H1 (cell line): ENCODE data around the gene NT5E. TPM values are rescaled to one million over a fixed set of nuclear protein-coding genes. Genes with fewer than 3 reads are reported as not detected.

ENCODE experiments used
- CTCF ChIA-PET: fragments of 300-600 bp; sonication (Branson Sonifier 250); formaldehyde crosslinking; loops from one replicate; lab custom pipeline; 2021; ENCODE audit not compliant: partially characterized antibody; lab: Charles Lee
- POLR2A ChIA-PET: fragments of 300-600 bp; sonication (Branson Sonifier 250); formaldehyde crosslinking; loops from one replicate; lab custom pipeline; 2021; ENCODE audit warnings: inconsistent platforms; ENCODE audit not compliant: partially characterized antibody; lab: Charles Lee
- DNase-seq, 2 experiments: peaks; one replicate each; pipeline versions ENCODE4 v3.0.0 to v3.0.0-alpha.2; 2010 to 2022; ENCODE audit warnings: low spot score in 2 of 2, low read depth in 1 of 2, mixed read lengths in 1 of 2
- FAIRE-seq: peaks from 2 replicates; lab custom pipeline; 2011; peaks lifted over from hg19 to GRCh38; lab: Jason Lieb, UNC
- H2AFZ ChIP-seq: 2 replicates; pipeline ENCODE4 v1.8.1; 2012; ENCODE audit warnings: low read length, inconsistent platforms
- H2AK5ac ChIP-seq: 2 replicates; pipeline ENCODE4 v1.6.1; 2013; ENCODE audit warnings: low read depth, low read length
- H2BK120ac ChIP-seq: replicated peaks from 2 replicates; pipeline ENCODE3; 2013; ENCODE audit warnings: low read depth, low read length, inconsistent platforms
- H2BK12ac ChIP-seq: 2 replicates; pipeline ENCODE4 v1.6.1; 2013; ENCODE audit warnings: low read depth, low read length
- H2BK15ac ChIP-seq: 2 replicates; pipeline ENCODE4 v1.6.1; 2013; ENCODE audit warnings: low read length
- H2BK20ac ChIP-seq: 2 replicates; pipeline ENCODE4 v1.6.1; 2013; ENCODE audit warnings: low read length
- H2BK5ac ChIP-seq: 2 replicates; pipeline ENCODE4 v1.6.1; 2013; ENCODE audit warnings: low read depth, low read length
- H3K14ac ChIP-seq: 2 replicates; pipeline ENCODE4 v1.6.1; 2013; ENCODE audit warnings: inconsistent platforms; ENCODE audit not compliant: insufficient read length
- H3K18ac ChIP-seq: 2 replicates; pipeline ENCODE4 v1.6.1; 2013; ENCODE audit warnings: low read length; ENCODE audit errors: extremely low read depth
- H3K23ac ChIP-seq: 2 replicates; pipeline ENCODE4 v1.6.1; 2013; ENCODE audit warnings: inconsistent platforms; ENCODE audit not compliant: insufficient read length
- H3K23me2 ChIP-seq: 2 replicates; pipeline ENCODE4 v1.6.1; 2013; ENCODE audit warnings: low read depth, low read length
- H3K27ac ChIP-seq: 2 replicates; pipeline ENCODE4 v1.6.1; 2011; ENCODE audit warnings: low read depth, low read length, inconsistent platforms
- H3K27me3 ChIP-seq, 4 experiments: replicated peaks in 1 of 4; 1 replicate in 1 of 4; 2 replicates in 3 of 4; pipeline versions ENCODE4 v1.6.1 to v1.8.1; 2011 to 2013; ENCODE audit warnings: low read length in 3 of 4, mild to moderate bottlenecking in 3 of 4, inconsistent platforms in 2 of 4, mixed read lengths in 2 of 4, moderate library complexity in 1 of 4; ENCODE audit not compliant: control insufficient read depth in 3 of 4, insufficient read depth in 3 of 4; ENCODE audit errors: extremely low read depth in 1 of 4
- H3K36me3 ChIP-seq, 4 experiments: 2 replicates each; pipeline versions ENCODE4 v1.6.1 to v1.8.1; 2011 to 2013; ENCODE audit warnings: mild to moderate bottlenecking in 4 of 4, low read length in 3 of 4, moderate library complexity in 2 of 4, control low read depth in 1 of 4, inconsistent platforms in 1 of 4; ENCODE audit not compliant: insufficient read depth in 4 of 4, control insufficient read depth in 2 of 4
- H3K4ac ChIP-seq: replicated peaks from 2 replicates; pipeline ENCODE3; 2013; ENCODE audit warnings: low read length, low read depth, mixed read lengths, inconsistent platforms; ENCODE audit not compliant: insufficient read length
- H3K4me1 ChIP-seq, 4 experiments: replicated peaks in 1 of 4; 1 replicate in 1 of 4; 2 replicates in 3 of 4; pipeline versions ENCODE4 v1.6.1 to v1.8.1; 2011 to 2013; ENCODE audit warnings: low read length in 3 of 4, inconsistent platforms in 2 of 4, mixed read lengths in 1 of 4; ENCODE audit not compliant: insufficient read depth in 4 of 4, control insufficient read depth in 3 of 4
- H3K4me2 ChIP-seq, 2 experiments: 2 replicates each; pipeline versions ENCODE4 v1.6.1 to v1.8.1; 2011 to 2013; ENCODE audit warnings: low read depth in 2 of 2, low read length in 2 of 2, control low read depth in 1 of 2, inconsistent platforms in 1 of 2, mild to moderate bottlenecking in 1 of 2; ENCODE audit not compliant: insufficient read depth in 1 of 2
- H3K4me3 ChIP-seq, 4 experiments: fragments of 200-600, 300-600 bp in 1 of 4; sonication (generic), shearing (Covaris generic), sonication (Bioruptor Twin) in 1 of 4; 2 replicates each; pipeline versions ENCODE4 v1.5.1 to v1.8.1; 2011 to 2016; ENCODE audit warnings: low read length in 4 of 4, low read depth in 3 of 4, control low read depth in 2 of 4, inconsistent platforms in 2 of 4, mild to moderate bottlenecking in 2 of 4, mixed read lengths in 1 of 4, moderate library complexity in 1 of 4; ENCODE audit not compliant: insufficient read depth in 2 of 4; ENCODE audit errors: extremely low read depth in 1 of 4
- H3K56ac ChIP-seq: replicated peaks from 2 replicates; pipeline ENCODE3; 2013; ENCODE audit warnings: low read depth, mild to moderate bottlenecking, mixed read lengths, low read length, inconsistent platforms; ENCODE audit not compliant: insufficient read length
- H3K79me1 ChIP-seq: 2 replicates; pipeline ENCODE4 v1.6.1; 2013; ENCODE audit warnings: low read depth, low read length, control low read depth
- H3K79me2 ChIP-seq, 2 experiments: 2 replicates each; pipeline versions ENCODE4 v1.6.1 to v1.8.1; 2012 to 2013; ENCODE audit warnings: low read length in 2 of 2, mild to moderate bottlenecking in 2 of 2, inconsistent platforms in 1 of 2; ENCODE audit not compliant: insufficient read depth in 2 of 2, control insufficient read depth in 1 of 2
- H3K9ac ChIP-seq, 4 experiments: replicated peaks in 1 of 4; 1 replicate in 1 of 4; 2 replicates in 3 of 4; pipeline versions ENCODE4 v1.6.1 to v1.8.1; 2011 to 2013; ENCODE audit warnings: low read depth in 3 of 4, low read length in 3 of 4, control low read depth in 2 of 4, mild to moderate bottlenecking in 2 of 4, moderate library complexity in 2 of 4, inconsistent platforms in 1 of 4; ENCODE audit errors: extremely low read depth in 1 of 4
- H3K9me3 ChIP-seq, 2 experiments: 2 replicates each; pipeline versions ENCODE4 v1.6.1 to v1.8.1; 2012 to 2013; ENCODE audit warnings: mild to moderate bottlenecking in 2 of 2, moderate library complexity in 2 of 2, control low read depth in 1 of 2, inconsistent platforms in 1 of 2, low read depth in 1 of 2, low read length in 1 of 2, mixed read lengths in 1 of 2; ENCODE audit not compliant: insufficient read depth in 2 of 2
- H4K20me1 ChIP-seq, 2 experiments: replicated peaks in 1 of 2; 2 replicates each; pipeline versions ENCODE3 to v1.8.1; 2011 to 2013; ENCODE audit warnings: inconsistent platforms in 2 of 2, low read length in 2 of 2, mild to moderate bottlenecking in 1 of 2; ENCODE audit not compliant: insufficient read depth in 2 of 2, control insufficient read depth in 1 of 2
- H4K5ac ChIP-seq: 2 replicates; pipeline ENCODE4 v1.6.1; 2013; ENCODE audit warnings: low read length, low read depth, mixed read lengths, inconsistent platforms; ENCODE audit not compliant: insufficient read length
- H4K8ac ChIP-seq: 2 replicates; pipeline ENCODE4 v1.8.0; 2013; ENCODE audit warnings: mild to moderate bottlenecking, moderate library complexity, low read length, inconsistent platforms; ENCODE audit not compliant: insufficient read depth; ENCODE audit errors: extremely low read depth
- H4K91ac ChIP-seq: replicated peaks from 2 replicates; pipeline ENCODE3; 2013; ENCODE audit warnings: low read length, mixed read lengths, inconsistent platforms; ENCODE audit not compliant: insufficient read length
- BACH1 ChIP-seq: IDR thresholded peaks from 2 replicates; pipeline ENCODE4 v1.6.1; 2012; ENCODE audit warnings: low read length, improper control_type of control experiment
- BRCA1 ChIP-seq: IDR thresholded peaks from 2 replicates; pipeline ENCODE4 v1.6.1; 2012; ENCODE audit warnings: low read depth, low read length, improper control_type of control experiment
- CEBPB ChIP-seq: IDR thresholded peaks from 2 replicates; pipeline ENCODE4 v1.6.1; 2012; ENCODE audit warnings: low read depth, low read length
- CHD1 ChIP-seq: IDR thresholded peaks from 2 replicates; pipeline ENCODE4 v1.6.1; 2012; ENCODE audit warnings: low read depth, low read length, improper control_type of control experiment
- CREB1 ChIP-seq: IDR thresholded peaks from 2 replicates; pipeline ENCODE4 v1.6.1; 2012; ENCODE audit warnings: inconsistent platforms
- EZH2 ChIP-seq: fragments of 200-600 bp; sonication (generic); IDR thresholded peaks from 2 replicates; pipeline ENCODE4 v1.7.1; 2012; ENCODE audit warnings: low read depth, mild to moderate bottlenecking, moderate library complexity, low read length, inconsistent platforms; ENCODE audit not compliant: severe bottlenecking
- FOSL1 ChIP-seq: IDR thresholded peaks from 2 replicates; pipeline ENCODE4 v1.6.1; 2011; ENCODE audit warnings: mild to moderate bottlenecking, low read depth, low read length, moderate library complexity; ENCODE audit not compliant: insufficient read depth
- GTF2F1 ChIP-seq: IDR thresholded peaks from 2 replicates; pipeline ENCODE4 v1.6.1; 2012; ENCODE audit warnings: low read depth, low read length, improper control_type of control experiment, borderline replicate concordance
- HDAC6 ChIP-seq: IDR thresholded peaks from one replicate; pipeline ENCODE4 v1.7.1; 2012; ENCODE audit warnings: low read depth, mild to moderate bottlenecking, inconsistent platforms, low read length, moderate library complexity
- NRF1 ChIP-seq: IDR thresholded peaks from 2 replicates; pipeline ENCODE4 v1.6.1; 2011; ENCODE audit warnings: mild to moderate bottlenecking, low read depth, low read length, improper control_type of control experiment
- SIRT6 ChIP-seq: IDR thresholded peaks from one replicate; pipeline ENCODE4 v1.7.1; 2012; ENCODE audit warnings: low read length, inconsistent platforms
- SP1 ChIP-seq: IDR thresholded peaks from 2 replicates; pipeline ENCODE4 v1.6.1; 2011; ENCODE audit warnings: low read depth, low read length
- SP4 ChIP-seq: IDR thresholded peaks from 2 replicates; pipeline ENCODE4 v1.6.1; 2012; ENCODE audit warnings: low read length, inconsistent platforms
- SRF ChIP-seq: IDR thresholded peaks from 2 replicates; pipeline ENCODE4 v1.6.1; 2011; ENCODE audit warnings: mild to moderate bottlenecking, low read depth, low read length, moderate library complexity
- TCF12 ChIP-seq: IDR thresholded peaks from 2 replicates; pipeline ENCODE4 v1.6.1; 2011; ENCODE audit warnings: low read depth, mild to moderate bottlenecking, low read length
- WGBS, 2 experiments: shearing (Covaris generic) in 1 of 2; methylation state at CpG; one replicate each; pipeline versions ENCODE4 v1.1.6 to v1.1.7; 2013 to 2015; ENCODE audit warnings: low lambda C conversion rate in 2 of 2, mixed read lengths in 2 of 2, inconsistent platforms in 1 of 2, low coverage in 1 of 2, missing lambda C conversion rate in 1 of 2; ENCODE audit not compliant: insufficient replicate concordance in 2 of 2, insufficient coverage in 1 of 2, insufficient read length in 1 of 2; ENCODE audit errors: extremely low coverage in 1 of 2, missing lambda C conversion rate in 1 of 2; 5-methylcytosine and 5-hydroxymethylcytosine counted together
- polyA plus RNA-seq, 7 experiments: library from polyadenylated mRNA; depleted of rRNA in 3 of 7; stranded (reverse) in 5 of 7; unstranded in 2 of 7; fragments of >200 nt in 5 of 7; fragments of 200-250 nt in 2 of 7; gene quantifications; 1 replicate in 5 of 7; 2 replicates in 1 of 7; 4 replicates in 1 of 7; pipeline versions ENCODE4 v1.2.1 to v1.2.3, GENCODE V29; 2011 to 2013; ENCODE audit warnings: missing spikeins in 2 of 7, mixed read lengths in 2 of 7
- total RNA-seq: library from RNA; stranded (reverse); fragmentation: NEBNext Ultra II Directional; extraction: Animal tissue kit (Norgen Biotek cat#: 25700); gene quantifications from 2 replicates; pipeline ENCODE4 v1.2.1, GENCODE V29; 2021
- TF ChIP-seq, protein P1 (sequence below): IDR thresholded peaks from 2 replicates; pipeline ENCODE4 v1.6.1; 2011; ENCODE audit warnings: low read length, improper control_type of control experiment

NT5E gene
- total and polyA plus RNA-seq, 2 of the 8 experiments (the other 6 are each of a cell fraction or from before 2014, with no cell fraction given), result 0.74 to 1.5 TPM

GRCh38 chr6:85453052-85453451 is 3.2 kb downstream of the NT5E start:
- no peaks in the 10 kb centered on the region for H4K20me1 ChIP-seq
- H2AFZ ChIP-seq, result no peak overlapping the region
- no peaks in the 10 kb centered on the region for H3K9me3 ChIP-seq
- H3K9ac ChIP-seq, result no peak overlapping the region
- H3K4me2 ChIP-seq, result no peak overlapping the region
- H2BK5ac ChIP-seq, result no peak overlapping the region
- WGBS, 2 experiments, result 93% methylated on average over 2 of the region's 2 CpGs; no CpG with 5 or more reads in 1 of the 2 experiments
- POLR2A ChIA-PET, result interaction anchor here (0.8 kb wide), 1 partner anchor 8 kb away, joined by 3 read pairs; no protein-coding TSS in a partner anchor
- no peak overlapping the region for H4K5ac ChIP-seq
- no peak overlapping the region for H4K91ac ChIP-seq
- H3K79me1 ChIP-seq, result no peaks in the 10 kb centered on the region
- no peaks in the 10 kb centered on the region for H3K36me3 ChIP-seq
- no peak for DNase-seq
- no peak overlapping the region for H2AK5ac ChIP-seq
- H2BK12ac ChIP-seq, result no peak overlapping the region
- H2BK20ac ChIP-seq, result no peak overlapping the region
- no peak overlapping the region for H3K56ac ChIP-seq
- no peak overlapping the region for H3K4ac ChIP-seq
- H2BK15ac ChIP-seq, result no peak overlapping the region
- CTCF ChIA-PET, result interaction anchor here (0.7 to 4.8 kb wide), 3 partner anchors 9 to 129 kb away, joined by 3 to 33 read pairs (median 10); no protein-coding TSS in a partner anchor
- H3K18ac ChIP-seq, result no peak overlapping the region
- H3K27ac ChIP-seq, result no peak overlapping the region
- H3K23ac ChIP-seq, result no peak overlapping the region
- no peak overlapping the region for H2BK120ac ChIP-seq
- H3K4me1 ChIP-seq, result no peaks in the 10 kb centered on the region; a peak in 1 of 7 replicates
- FAIRE-seq, result no peak
- H4K8ac ChIP-seq, result no peak overlapping the region
- no peak overlapping the region for H3K14ac ChIP-seq
- no peak overlapping the region for H3K4me3 ChIP-seq
- peaks cover 10% of the 10 kb centered on the region; the same call in 1 of the 2 replicates for H3K23me2 ChIP-seq
- no peaks in the 10 kb centered on the region for H3K79me2 ChIP-seq
- H3K27me3 ChIP-seq, result peaks cover 8 to 44% (median 36%) of the 10 kb centered on the region in 4 experiments
- TF ChIP-seq BRCA1, result no peak
- TF ChIP-seq TCF12, result no peak
- TF ChIP-seq SIRT6, result no peak
- no peak for TF ChIP-seq CHD1
- TF ChIP-seq, protein P1, sequence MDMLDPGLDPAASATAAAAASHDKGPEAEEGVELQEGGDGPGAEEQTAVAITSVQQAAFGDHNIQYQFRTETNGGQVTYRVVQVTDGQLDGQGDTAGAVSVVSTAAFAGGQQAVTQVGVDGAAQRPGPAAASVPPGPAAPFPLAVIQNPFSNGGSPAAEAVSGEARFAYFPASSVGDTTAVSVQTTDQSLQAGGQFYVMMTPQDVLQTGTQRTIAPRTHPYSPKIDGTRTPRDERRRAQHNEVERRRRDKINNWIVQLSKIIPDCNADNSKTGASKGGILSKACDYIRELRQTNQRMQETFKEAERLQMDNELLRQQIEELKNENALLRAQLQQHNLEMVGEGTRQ, result no peak
- TF ChIP-seq SP1, result no peak
- no peak for TF ChIP-seq FOSL1
- TF ChIP-seq CEBPB, result no peak
- TF ChIP-seq CREB1, result no peak
- no peak for TF ChIP-seq SP4
- TF ChIP-seq NRF1, result no peak
- no peak for TF ChIP-seq BACH1
- TF ChIP-seq GTF2F1, result no peak
- no peak for TF ChIP-seq EZH2
- TF ChIP-seq SRF, result no peak
- no peak for TF ChIP-seq HDAC6
